ENCODE measurements around the gene C21orf58. TPM values are rescaled to one million over a fixed set of nuclear protein-coding genes. Genes with fewer than 3 reads are reported as not detected.

C21orf58 gene
- total RNA-seq, 2 experiments from 2014 or later = 23.9 to 25.2 TPM

GRCh38 chr21:46352913-46353312 is 29.2 kb upstream of the C21orf58 start:
- Mint-ChIP-seq H3K4me3 (no peak overlapping the region), H3K4me1 (ENCODE audit: low read depth) (peaks cover 3% of the 10 kb centered on the region), H3K36me3 (ENCODE audit: low read depth) (peaks cover 40% of the 10 kb centered on the region), H3K9me3 (no peaks in the 10 kb centered on the region), H3K27ac (no peak overlapping the region), H3K27me3 (no peaks in the 10 kb centered on the region)
- no peak for TF ChIP-seq CTCF (IDR thresholded peaks at IDR 0.05)
- POLR2A ChIA-PET = no interaction called here
- CTCF ChIA-PET = no interaction called here
- ATAC-seq (no peak), DNase-seq (no peak)
- intact Hi-C loops (cut with micrococcal nuclease) = no loop called here

GRCh38 chr21:46352164-46352515 is 28.5 kb upstream of the C21orf58 start:
- Mint-ChIP-seq H3K36me3 (ENCODE audit: low read depth) (peaks cover 42% of the 10 kb centered on the region), H3K4me3 (no peak overlapping the region), H3K27me3 (no peaks in the 10 kb centered on the region), H3K27ac (no peak overlapping the region), H3K4me1 (ENCODE audit: low read depth) (peaks cover 3% of the 10 kb centered on the region), H3K9me3 (no peaks in the 10 kb centered on the region)
- ChIA-PET CTCF (no interaction called here), POLR2A (no interaction called here)
- no peak for TF ChIP-seq CTCF (IDR thresholded peaks at IDR 0.05)
- intact Hi-C loops (cut with micrococcal nuclease) = no loop called here
- ATAC-seq (no peak), DNase-seq (no peak)

- intact Hi-C loops (cut with micrococcal nuclease) = no loop called here
- Mint-ChIP-seq H3K9me3 (no peaks in the 10 kb centered on the region), H3K4me3 (no peak overlapping the region), H3K27me3 (no peaks in the 10 kb centered on the region), H3K27ac (no peak overlapping the region), H3K4me1 (ENCODE audit: low read depth) (peaks cover 3% of the 10 kb centered on the region), H3K36me3 (ENCODE audit: low read depth) (peaks cover 42% of the 10 kb centered on the region)
- ATAC-seq (no peak), DNase-seq (no peak)
- POLR2A ChIA-PET = interaction anchor here (0.5 kb wide), 1 partner anchor 92 kb away, joined by 3 read pairs; no protein-coding TSS in a partner anchor
- no peak for TF ChIP-seq CTCF (IDR thresholded peaks at IDR 0.05)
- CTCF ChIA-PET = no interaction called here
Measured at GRCh38 chr21:46351476-46352163, 27.9 kb upstream of the C21orf58 start.

- TF ChIP-seq CTCF (IDR thresholded peaks at IDR 0.05) = no peak
- Mint-ChIP-seq H3K27me3 (no peaks in the 10 kb centered on the region), H3K4me1 (ENCODE audit: low read depth) (peaks cover 3% of the 10 kb centered on the region), H3K9me3 (no peaks in the 10 kb centered on the region), H3K36me3 (ENCODE audit: low read depth) (peaks cover 42% of the 10 kb centered on the region), H3K4me3 (no peak overlapping the region), H3K27ac (no peak overlapping the region)
- no peak for DNase-seq
- ChIA-PET CTCF (no interaction called here), POLR2A (no interaction called here)
- intact Hi-C loops (cut with micrococcal nuclease) = no loop called here
- no peak for ATAC-seq
Measured at GRCh38 chr21:46350981-46351380, 27.3 kb upstream of the C21orf58 start.

GRCh38 chr21:46350571-46350970 is 26.9 kb upstream of the C21orf58 start:
- Mint-ChIP-seq H3K4me1 (ENCODE audit: low read depth) (peaks cover 3% of the 10 kb centered on the region), H3K27me3 (no peaks in the 10 kb centered on the region), H3K27ac (no peak overlapping the region), H3K36me3 (ENCODE audit: low read depth) (peaks cover 46% of the 10 kb centered on the region), H3K9me3 (no peaks in the 10 kb centered on the region), H3K4me3 (no peak overlapping the region)
- ChIA-PET POLR2A (no interaction called here), CTCF (no interaction called here)
- intact Hi-C loops (cut with micrococcal nuclease) = no loop called here
- DNase-seq (no peak), ATAC-seq (no peak)
- no peak for TF ChIP-seq CTCF (IDR thresholded peaks at IDR 0.05)
